NCI-H1048 (cell line): Measurements from ENCODE around the gene RBPMS2.
"Not testable (repeated sequence)": the region's sequence is repeated elsewhere in the genome, so short reads cannot be mapped to it uniquely, and the experiment has no call there.

Experiments
- DNase-seq: peaks from one replicate; lab custom pipeline; 2025; lab: John Stamatoyannopoulos, UW

Gene RBPMS2

DNA sequence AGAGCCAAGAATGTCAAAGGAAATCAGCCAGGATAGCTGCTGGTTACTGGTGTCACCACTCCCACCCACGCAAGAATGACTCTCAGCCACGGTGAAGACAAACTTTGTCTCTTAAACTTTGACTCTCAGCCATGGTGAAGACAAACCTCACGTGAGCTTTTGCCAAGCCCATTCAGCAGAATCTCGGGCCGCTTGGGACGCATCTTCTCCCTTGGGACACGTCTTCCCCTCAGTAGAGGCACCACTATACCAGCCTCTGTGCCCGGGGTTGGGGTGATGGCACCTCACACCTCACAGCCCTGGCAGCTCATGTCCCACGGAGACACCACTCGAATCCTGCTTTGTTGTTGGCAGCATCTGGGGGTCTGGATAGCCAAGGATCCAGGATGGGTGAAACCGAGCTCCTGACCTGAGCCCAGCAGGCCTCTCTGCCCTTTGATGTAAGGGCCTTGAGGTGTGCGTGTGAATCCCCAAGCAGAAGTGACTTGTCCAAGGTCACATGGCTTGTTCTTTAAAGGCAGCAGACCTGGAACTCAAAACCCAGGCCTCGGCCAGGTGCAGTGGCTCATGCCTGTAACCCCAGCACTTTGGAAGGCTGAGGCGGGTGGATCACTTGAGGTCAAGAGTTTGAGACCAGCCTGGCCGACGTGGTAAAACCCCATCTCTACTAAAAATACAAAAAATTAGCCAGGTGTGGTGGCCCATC lies 21.8 kb downstream of the RBPMS2 start:
- DNase-seq, result no peak

DNA sequence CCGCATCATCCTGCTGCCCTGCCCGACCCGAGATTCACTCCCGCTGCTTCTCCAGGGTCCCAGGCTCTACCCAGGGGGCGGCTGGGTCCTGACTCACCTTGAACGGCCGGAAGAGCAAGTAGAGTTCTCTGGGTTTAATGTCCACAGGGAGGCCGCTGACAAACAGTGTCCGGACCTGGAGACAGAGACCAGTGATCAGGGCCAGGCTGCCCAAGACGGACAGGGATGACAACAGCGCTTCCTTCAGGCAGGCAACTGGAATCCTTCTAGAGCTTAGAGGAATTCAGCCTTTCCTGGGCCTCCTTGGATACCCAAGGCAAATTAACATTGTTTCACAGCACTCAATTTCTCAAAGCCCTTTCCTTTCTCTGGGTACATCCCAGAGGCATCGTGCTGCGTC lies 23.9 kb downstream of the RBPMS2 start:
- no peak for DNase-seq

DNA sequence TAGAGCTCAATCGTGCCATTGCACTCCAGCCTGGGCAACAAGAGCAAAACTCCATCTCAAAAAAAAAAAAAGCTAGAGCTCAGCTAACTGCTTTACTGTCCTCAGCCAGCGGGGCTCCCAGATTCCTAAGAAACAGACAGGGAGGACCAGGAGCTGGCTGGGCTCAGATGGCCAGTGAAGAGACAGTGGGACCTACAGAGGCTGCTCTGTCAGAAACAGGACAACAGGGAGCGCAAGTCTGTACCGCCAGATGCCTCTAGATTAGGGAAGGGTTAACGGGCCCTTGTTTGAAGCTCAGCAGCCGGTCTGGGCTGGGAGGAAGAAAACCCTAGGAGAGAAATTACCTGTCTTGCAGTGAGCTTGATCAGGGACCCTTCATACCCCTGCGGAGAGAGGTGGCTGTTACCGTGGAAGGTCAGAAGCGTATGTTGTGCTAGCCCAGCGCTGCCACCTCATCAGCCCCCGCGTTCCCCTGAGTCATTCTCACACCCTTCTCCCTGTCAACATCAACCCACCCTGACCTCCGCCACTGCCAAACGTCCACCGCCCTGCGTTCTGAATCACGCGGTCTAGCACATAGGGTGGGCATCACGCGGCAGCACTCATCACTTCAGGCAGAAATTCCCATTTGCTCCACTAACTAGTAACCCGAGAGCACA lies 25.3 kb downstream of the RBPMS2 start:
- no peak for DNase-seq

- no peak for DNase-seq
Measured at GRCh38 chr15:64749167-64749566, 26.2 kb downstream of the RBPMS2 start.

GRCh38 chr15:64748251-64748650 lies 27.1 kb downstream of the RBPMS2 start:
- DNase-seq, result no peak

- DNase-seq, result no peak
Measured at GRCh38 chr15:64747578-64747977, 27.8 kb downstream of the RBPMS2 start.

GRCh38 chr15:64746921-64747320 lies 28.5 kb downstream of the RBPMS2 start:
- no peak for DNase-seq

GRCh38 chr15:64746356-64746755 lies 29.0 kb downstream of the RBPMS2 start:
- no peak for DNase-seq

DNA sequence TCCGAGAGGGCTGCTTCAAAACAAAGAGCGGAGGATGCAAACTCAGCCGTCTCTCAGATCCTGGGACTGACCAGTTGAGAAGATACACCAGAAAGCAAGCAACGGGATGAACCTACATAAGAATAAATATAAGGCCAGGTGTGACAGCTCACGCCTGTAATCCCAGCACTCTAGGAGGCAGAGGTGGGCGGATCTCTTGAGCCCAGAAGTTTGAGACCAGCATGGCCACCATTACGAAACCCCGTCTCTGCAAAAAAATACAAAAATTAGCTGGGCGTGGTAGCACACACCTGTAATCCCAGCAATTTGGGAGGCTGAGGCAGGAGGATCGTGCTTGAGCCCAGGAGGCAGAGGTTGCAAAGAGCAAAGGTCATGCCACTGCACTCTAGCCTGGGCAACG lies 31.7 kb downstream of the RBPMS2 start:
- no peak for DNase-seq

- DNase-seq, result no peak
Measured at GRCh38 chr15:64742921-64743320, 32.5 kb downstream of the RBPMS2 start.

GRCh38 chr15:64742385-64742784 lies 33.0 kb downstream of the RBPMS2 start:
- no peak for DNase-seq

- DNase-seq, result not testable (repeated sequence)
Measured at GRCh38 chr15:64741708-64742107, 33.7 kb downstream of the RBPMS2 start.

- DNase-seq, result no peak
Measured at GRCh38 chr15:64740311-64741170, 34.8 kb downstream of the RBPMS2 start.

DNA sequence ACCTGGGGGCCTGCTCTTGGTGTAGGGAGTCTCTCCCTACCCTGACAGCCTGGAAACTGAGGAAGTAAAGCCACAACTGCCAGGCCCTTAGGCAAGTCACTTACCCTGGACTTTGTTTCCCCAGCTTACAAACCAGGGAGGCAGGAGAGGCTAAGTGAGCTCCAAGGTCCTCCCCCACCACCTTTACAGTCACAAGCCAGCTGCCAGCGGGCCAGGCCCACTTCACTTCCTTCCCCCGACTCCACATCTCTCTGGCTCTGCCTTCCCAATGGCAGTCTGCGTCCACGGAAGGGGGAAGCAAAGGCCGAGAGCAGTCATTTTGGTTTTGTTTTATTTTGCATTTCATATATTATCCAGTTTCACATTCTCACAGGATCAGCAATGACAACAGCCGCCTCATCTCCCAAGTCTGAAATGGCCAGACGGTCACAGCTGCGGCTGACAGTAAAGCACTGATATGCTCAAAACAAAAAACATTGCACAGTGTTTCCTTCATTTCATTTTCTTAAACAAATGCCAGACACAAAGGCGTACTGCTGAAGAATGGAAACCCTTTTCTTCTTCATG lies 35.7 kb downstream of the RBPMS2 start:
- no peak for DNase-seq

- no peak for DNase-seq
Measured at GRCh38 chr15:64739156-64739555, 36.2 kb downstream of the RBPMS2 start.

GRCh38 chr15:64738226-64739095 lies 36.9 kb downstream of the RBPMS2 start:
- no peak for DNase-seq

DNA sequence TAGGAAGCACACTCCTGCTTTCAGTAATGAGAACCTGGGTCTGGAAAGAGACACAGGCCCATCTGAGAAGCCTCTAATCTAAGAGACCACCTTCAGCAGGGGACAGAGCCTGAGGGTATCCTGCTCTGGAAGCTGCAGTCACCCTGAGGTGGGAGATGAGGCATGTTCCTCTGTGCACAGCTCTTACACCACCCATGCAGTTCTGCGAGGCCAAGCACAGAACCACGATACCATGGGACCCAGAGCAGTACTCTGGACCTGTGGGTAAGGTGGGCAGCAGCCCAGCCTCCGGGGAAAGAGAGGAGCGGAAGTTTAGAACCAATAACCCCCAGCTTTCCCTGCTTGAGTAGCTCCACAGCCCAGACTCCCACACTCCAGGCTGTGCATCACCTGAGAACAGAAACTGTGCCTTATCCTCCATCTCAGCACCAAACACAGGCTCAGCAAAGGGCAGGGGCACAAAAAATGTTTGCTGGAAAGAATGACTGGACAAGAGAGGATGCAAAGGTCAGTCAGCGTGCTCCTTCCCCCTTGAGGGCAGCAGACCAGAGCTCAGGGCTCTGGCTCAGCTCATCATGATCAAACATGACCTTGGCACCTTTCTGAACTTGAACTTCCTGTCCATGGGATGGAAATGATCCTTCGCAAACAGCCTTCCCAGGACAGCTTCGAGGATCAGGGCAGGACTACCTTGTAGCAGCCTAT lies 43.1 kb downstream of the RBPMS2 start:
- no peak for DNase-seq

DNA sequence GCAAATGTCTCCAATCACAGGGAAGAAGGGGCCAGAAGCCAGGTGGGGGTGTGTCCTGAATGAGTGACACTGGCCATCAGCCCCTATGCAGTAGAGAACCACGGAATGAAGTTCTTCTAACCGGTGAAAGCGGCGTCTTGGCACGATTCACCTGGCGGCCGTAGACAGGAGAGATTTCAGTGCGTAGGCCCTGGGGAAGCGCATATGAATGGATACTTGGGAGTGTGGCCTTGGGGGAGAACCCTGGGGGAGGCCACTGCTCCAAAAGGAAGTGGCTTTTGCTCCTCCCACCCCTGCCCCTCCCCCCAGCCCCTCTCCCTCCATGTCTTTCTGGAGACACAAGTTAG lies 43.6 kb downstream of the RBPMS2 start:
- DNase-seq, result no peak

DNA sequence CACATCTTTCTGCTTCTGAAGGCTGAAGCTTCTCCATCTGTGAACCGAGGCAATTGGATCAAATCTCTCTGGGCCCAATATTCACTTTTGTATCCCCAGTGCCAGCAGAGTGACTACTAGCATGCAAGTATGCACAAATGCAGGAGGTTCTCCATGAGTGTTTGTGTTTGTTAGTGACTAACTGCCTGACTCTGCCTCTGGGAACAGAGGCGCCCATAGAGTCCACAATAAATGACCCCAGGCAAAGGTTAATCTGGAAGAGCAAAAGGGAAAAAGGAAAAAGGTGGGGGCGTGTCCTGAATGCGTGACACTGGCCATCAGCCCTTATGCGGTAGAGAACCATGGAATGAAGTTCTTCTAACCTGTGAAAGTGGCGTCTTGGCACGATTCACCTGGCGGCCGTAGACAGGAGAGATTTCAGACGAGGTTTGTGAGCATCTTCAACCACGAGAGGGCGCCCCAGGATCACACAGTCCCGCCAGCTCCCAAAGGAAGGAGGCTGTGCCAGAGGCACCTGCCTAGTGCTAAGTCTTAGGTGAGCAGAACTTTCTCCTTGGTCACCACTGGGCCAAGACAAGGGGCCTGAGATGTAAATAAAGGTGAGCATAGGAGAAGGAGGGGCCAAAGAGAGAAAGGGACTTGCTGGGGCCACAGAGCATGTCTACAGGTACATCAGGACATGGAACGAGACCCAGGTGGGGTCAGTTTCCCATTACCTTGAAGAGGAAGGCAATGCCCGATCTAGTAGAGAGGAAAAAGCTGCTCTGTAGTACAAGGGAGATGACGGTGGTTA lies 44.2 kb downstream of the RBPMS2 start:
- DNase-seq, result peak; percentile 23

- no peak for DNase-seq
Measured at GRCh38 chr15:64730151-64730550, 45.2 kb downstream of the RBPMS2 start.
